IMR-90 (cell line): Measurements from ENCODE around the gene LEPROT. TPM values are rescaled to one million over a fixed set of nuclear protein-coding genes. Genes with fewer than 3 reads are reported as not detected.
A peak's percentile ranks its signal among the peaks of the same experiment; 100 is the strongest.

Experiments used
- ATAC-seq: fragments of 200-7000 bp; cut with Tn5 transposase; 2 replicates; pipeline ENCODE4 v1.9.1; 2020; ENCODE audit warnings: low read depth, mild to moderate bottlenecking, moderate library complexity
- BruUV-seq: library from RNA; stranded (reverse); fragments of 400-500 nt; replicated peaks from 2 replicates; lab custom pipeline; 2021; lab: Mats Ljungman, UMichigan
- CTCF ChIA-PET: fragments of 300-600 bp; formaldehyde crosslinking; extraction: SDS; loops from one replicate; lab custom pipeline; 2021; ENCODE audit warnings: antibody characterized with exemption; lab: Yijun Ruan, JAX
- POLR2A ChIA-PET: fragments of 300-600 bp; sonication (Branson Sonifier 250); formaldehyde crosslinking; loops from one replicate; lab custom pipeline; 2022; ENCODE audit warnings: antibody characterized with exemption; ENCODE audit not compliant: unreplicated experiment; lab: Charles Lee
- DNase-seq: peaks from one replicate; pipeline ENCODE4 v3.0.0; 2013
- H2AFZ ChIP-seq: replicated peaks from 2 replicates; pipeline ENCODE3; 2013; ENCODE audit warnings: low read length, mild to moderate bottlenecking; ENCODE audit not compliant: poor library complexity
- H2AK5ac ChIP-seq: 2 replicates; pipeline ENCODE4 v1.6.1; 2013; ENCODE audit warnings: low read depth, low read length, inconsistent platforms
- H2AK9ac ChIP-seq: replicated peaks from 2 replicates; pipeline ENCODE3; 2013; ENCODE audit warnings: mild to moderate bottlenecking, low read depth, low read length, moderate library complexity; ENCODE audit not compliant: poor library complexity
- H2BK120ac ChIP-seq: 2 replicates; pipeline ENCODE4 v1.6.1; 2013; ENCODE audit warnings: low read depth, low read length, inconsistent platforms
- H2BK15ac ChIP-seq: 3 replicates; pipeline ENCODE4 v1.6.1; 2013; ENCODE audit warnings: low read depth, low read length, inconsistent platforms
- H2BK20ac ChIP-seq: 2 replicates; pipeline ENCODE4 v1.6.1; 2013; ENCODE audit warnings: low read depth, mild to moderate bottlenecking, inconsistent platforms, low read length, moderate library complexity
- H2BK5ac ChIP-seq: 2 replicates; pipeline ENCODE4 v1.6.1; 2013; ENCODE audit warnings: mild to moderate bottlenecking, low read depth, low read length, inconsistent platforms; ENCODE audit not compliant: poor library complexity, severe bottlenecking
- H3K14ac ChIP-seq: replicated peaks from 2 replicates; pipeline ENCODE4 v1.6.1; 2013; ENCODE audit warnings: low read depth, low read length, inconsistent platforms
- H3K18ac ChIP-seq: 2 replicates; pipeline ENCODE4 v1.6.1; 2013; ENCODE audit warnings: low read depth, low read length, control low read depth
- H3K23ac ChIP-seq: 2 replicates; pipeline ENCODE4 v1.6.1; 2013; ENCODE audit warnings: low read depth, low read length, inconsistent platforms
- H3K27ac ChIP-seq: 2 replicates; pipeline ENCODE4 v1.5.1; 2013; ENCODE audit warnings: mild to moderate bottlenecking, control low read depth, low read length; ENCODE audit not compliant: insufficient read depth
- H3K27me3 ChIP-seq: 2 replicates; pipeline ENCODE4 v1.6.1; 2013; ENCODE audit warnings: low read length; ENCODE audit not compliant: control insufficient read depth, insufficient read depth
- H3K36me3 ChIP-seq: 2 replicates; pipeline ENCODE4 v1.6.1; 2013; ENCODE audit warnings: low read length, mixed read lengths; ENCODE audit not compliant: control insufficient read depth, insufficient read depth
- H3K4ac ChIP-seq: 2 replicates; pipeline ENCODE4 v1.6.1; 2013; ENCODE audit warnings: low read depth, low read length, inconsistent platforms
- H3K4me1 ChIP-seq: 2 replicates; pipeline ENCODE4 v1.6.1; 2013; ENCODE audit warnings: low read length, mixed read lengths; ENCODE audit not compliant: control insufficient read depth, insufficient read depth
- H3K4me2 ChIP-seq: 2 replicates; pipeline ENCODE4 v1.6.1; 2013; ENCODE audit warnings: low read depth, mild to moderate bottlenecking, control low read depth, low read length, moderate library complexity
- H3K4me3 ChIP-seq: 2 replicates; pipeline ENCODE4 v1.5.1; 2013; ENCODE audit warnings: low read depth, mild to moderate bottlenecking, control low read depth, low read length, moderate library complexity; ENCODE audit not compliant: insufficient read depth
- H3K56ac ChIP-seq: 2 replicates; pipeline ENCODE4 v1.6.1; 2013; ENCODE audit warnings: low read length, inconsistent platforms; ENCODE audit not compliant: insufficient read depth; ENCODE audit errors: extremely low read depth
- H3K79me1 ChIP-seq, 2 experiments: 2 replicates each; pipeline ENCODE4 v1.6.1; 2013; ENCODE audit warnings: low read length in 2 of 2, inconsistent platforms in 1 of 2, low read depth in 1 of 2
- H3K9ac ChIP-seq: 2 replicates; pipeline ENCODE4 v1.6.1; 2013; ENCODE audit warnings: low read depth, low read length, control low read depth
- H3K9me1 ChIP-seq: 2 replicates; pipeline ENCODE4 v1.6.1; 2013; ENCODE audit warnings: low read length, inconsistent platforms; ENCODE audit not compliant: insufficient read depth
- H3K9me3 ChIP-seq: 2 replicates; pipeline ENCODE4 v1.6.1; 2013; ENCODE audit warnings: low read length; ENCODE audit not compliant: control insufficient read depth, insufficient read depth
- H4K20me1 ChIP-seq: 2 replicates; pipeline ENCODE4 v1.6.1; 2013; ENCODE audit warnings: low read length, inconsistent platforms; ENCODE audit not compliant: insufficient read depth
- H4K5ac ChIP-seq: 2 replicates; pipeline ENCODE4 v1.6.1; 2013; ENCODE audit warnings: mild to moderate bottlenecking, low read depth, low read length, control low read depth
- H4K8ac ChIP-seq, 2 experiments: 2 replicates each; pipeline ENCODE4 v1.6.1; 2013; ENCODE audit warnings: low read depth in 2 of 2, low read length in 2 of 2, control low read depth in 1 of 2, inconsistent platforms in 1 of 2
- H4K91ac ChIP-seq: 2 replicates; pipeline ENCODE4 v1.6.1; 2013; ENCODE audit warnings: low read depth, low read length, inconsistent platforms; ENCODE audit not compliant: insufficient read depth
- CEBPB ChIP-seq: IDR thresholded peaks from 2 replicates; pipeline ENCODE4 v1.6.1; 2012; ENCODE audit warnings: low read depth, low read length, improper control_type of control experiment
- CHD1 ChIP-seq: IDR thresholded peaks from 2 replicates; pipeline ENCODE4 v1.6.1; 2012; ENCODE audit warnings: low read depth, low read length, improper control_type of control experiment
- FOS ChIP-seq: fragments of 150-350 bp; IDR thresholded peaks from 2 replicates; pipeline ENCODE4 v1.6.1; 2016; ENCODE audit warnings: low read depth, low read length
- MAFK ChIP-seq: IDR thresholded peaks from 2 replicates; pipeline ENCODE4 v1.6.1; 2012; ENCODE audit warnings: low read depth, low read length, improper control_type of control experiment
- NFE2L2 ChIP-seq: fragments of 150-350 bp; IDR thresholded peaks from 2 replicates; pipeline ENCODE4 v1.6.1; 2016; ENCODE audit warnings: low read depth, mild to moderate bottlenecking, low read length
- RCOR1 ChIP-seq: IDR thresholded peaks from 2 replicates; pipeline ENCODE4 v1.6.1; 2012; ENCODE audit warnings: mild to moderate bottlenecking, low read length, improper control_type of control experiment; ENCODE audit not compliant: insufficient replicate concordance
- RFX5 ChIP-seq: IDR thresholded peaks from 2 replicates; pipeline ENCODE4 v1.8.0; 2012; ENCODE audit warnings: low read depth, mild to moderate bottlenecking, low read length, moderate library complexity
- WGBS, 2 experiments: methylation state at CpG; one replicate each; pipeline versions ENCODE4 v1.1.5 to v1.1.7; 2013; ENCODE audit warnings: missing lambda C conversion rate in 2 of 2; ENCODE audit not compliant: insufficient read length in 1 of 2; ENCODE audit errors: extremely low coverage in 2 of 2; 5-methylcytosine and 5-hydroxymethylcytosine counted together
- dilution Hi-C: fragments of 300-500 bp; cut with HindIII; formaldehyde crosslinking; loops from one replicate; pipeline ENCODE4 v1.14.3; 2018; ENCODE audit warnings: low sequenced_read_pairs; ENCODE audit not compliant: unreplicated experiment
- in situ Hi-C: fragments of 300-500 bp; cut with MboI; formaldehyde crosslinking; loops from 3 replicates; pipeline ENCODE4 v1.14.3; 2019; ENCODE audit warnings: low sequenced_read_pairs, inconsistent platforms, mixed read lengths
- intact Hi-C: fragments of 100-400 bp; cut with micrococcal nuclease; formaldehyde crosslinking; loops from 2 replicates; pipeline ENCODE4 v1.10.0; 2022
- polyA plus RNA-seq, 3 experiments: library from polyadenylated mRNA; depleted of rRNA; stranded (reverse); fragments of >200 nt; gene quantifications; 2 replicates each; pipeline ENCODE4 v1.2.3, GENCODE V29; 2012; ENCODE audit warnings: low replicate concordance in 1 of 3
- total RNA-seq: library from RNA; depleted of rRNA; stranded (reverse); fragments of >200 nt; gene quantifications from 2 replicates; pipeline ENCODE4 v1.2.3, GENCODE V29; 2012
- TF ChIP-seq, protein P1 (sequence below): fragments of 150-350 bp; IDR thresholded peaks from 2 replicates; pipeline ENCODE4 v1.6.1; 2017; ENCODE audit warnings: mild to moderate bottlenecking, antibody characterized with exemption, low read length, low read depth

LEPROT gene
- total and polyA plus RNA-seq, 2 of the 4 experiments (the other 2 are of a cell fraction): 21.0 to 40.2 TPM

DNA sequence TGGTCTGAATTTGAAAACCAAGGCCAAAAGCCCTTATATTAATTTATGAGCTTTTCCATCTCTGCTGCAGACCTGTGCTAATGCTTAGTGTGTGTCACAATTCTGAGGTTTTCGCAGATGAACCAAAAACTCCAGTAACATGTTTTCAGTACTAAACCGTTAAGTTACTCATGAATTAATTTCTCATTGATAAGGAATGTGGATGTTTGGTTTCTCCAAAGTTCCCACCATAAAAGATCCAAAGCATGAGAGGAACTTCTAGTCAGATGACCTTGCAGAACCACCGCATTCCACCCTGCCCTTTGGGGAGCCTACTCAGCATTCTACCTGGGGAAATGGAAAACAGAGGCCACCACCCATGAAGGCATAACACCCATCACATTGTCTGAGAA lies 7.5 kb upstream of the LEPROT start:
- TF ChIP-seq CEBPB (0 out of 2 replicates have a peak, but pooled peaks have one; percentile 16), FOS (no peak), CHD1 (no peak), RCOR1 (no peak), NFE2L2 (no peak), RFX5 (no peak), MAFK (peak; percentile 8; the same call in 1 of the 2 replicates)
- TF ChIP-seq, protein P1, sequence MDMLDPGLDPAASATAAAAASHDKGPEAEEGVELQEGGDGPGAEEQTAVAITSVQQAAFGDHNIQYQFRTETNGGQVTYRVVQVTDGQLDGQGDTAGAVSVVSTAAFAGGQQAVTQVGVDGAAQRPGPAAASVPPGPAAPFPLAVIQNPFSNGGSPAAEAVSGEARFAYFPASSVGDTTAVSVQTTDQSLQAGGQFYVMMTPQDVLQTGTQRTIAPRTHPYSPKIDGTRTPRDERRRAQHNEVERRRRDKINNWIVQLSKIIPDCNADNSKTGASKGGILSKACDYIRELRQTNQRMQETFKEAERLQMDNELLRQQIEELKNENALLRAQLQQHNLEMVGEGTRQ: no peak
- H3K56ac ChIP-seq: no peak overlapping the region
- ATAC-seq: no peak
- CTCF ChIA-PET: interaction anchor here (1.1 kb wide), 1 partner anchor 11 kb away, joined by 5 read pairs; no protein-coding TSS in a partner anchor
- no peaks in the 10 kb centered on the region for H3K36me3 ChIP-seq
- WGBS, 2 experiments: no CpG with 5 or more reads among the region's 3 CpGs
- no peak overlapping the region for H3K4me2 ChIP-seq
- H2AK9ac ChIP-seq: no peak overlapping the region
- H4K8ac ChIP-seq: no peak overlapping the region
- POLR2A ChIA-PET: interaction anchor here (0.7 kb wide), 1 partner anchor 10 kb away, joined by 3 read pairs; no protein-coding TSS in a partner anchor
- intact Hi-C loops (no loop called here), in situ Hi-C loops (no loop called here), dilution Hi-C loops (no loop called here)
- no peak overlapping the region for H3K18ac ChIP-seq
- no peak overlapping the region for H2AK5ac ChIP-seq
- no peak overlapping the region; the same call in 1 of the 2 replicates for H3K14ac ChIP-seq
- H4K5ac ChIP-seq: no peak overlapping the region
- no TSS peak for BruUV-seq
- no peaks in the 10 kb centered on the region for H3K9me1 ChIP-seq
- no peak overlapping the region for H3K4ac ChIP-seq
- no peaks in the 10 kb centered on the region for H3K79me1 ChIP-seq
- H2BK15ac ChIP-seq: no peak overlapping the region
- DNase-seq: peak; percentile 56
- H2BK20ac ChIP-seq: no peak overlapping the region
- H3K4me1 ChIP-seq: peaks cover 2% of the 10 kb centered on the region; the same call in 1 of the 2 replicates
- no peak overlapping the region for H3K23ac ChIP-seq
- H3K27me3 ChIP-seq: no peaks in the 10 kb centered on the region
- no peaks in the 10 kb centered on the region for H3K9me3 ChIP-seq
- no peak overlapping the region for H4K91ac ChIP-seq
- no peaks in the 10 kb centered on the region for H4K20me1 ChIP-seq
- no peak overlapping the region for H2BK5ac ChIP-seq
- H3K9ac ChIP-seq: no peak overlapping the region
- no peak overlapping the region for H2AFZ ChIP-seq
- H3K27ac ChIP-seq: no peak overlapping the region
- no peak overlapping the region for H3K4me3 ChIP-seq
- no peak overlapping the region for H2BK120ac ChIP-seq
